ENCODE data around the gene THADA.

THADA gene

GRCh38 chr2:43444989-43445645 is 150.7 kb downstream of the THADA start:
- H3K36me3 ChIP-seq: peaks cover 5% of the 10 kb centered on the region; the same call in 1 of the 2 replicates
- H3K9me3 ChIP-seq (ENCODE audit: severe bottlenecking): no peaks in the 10 kb centered on the region
- no peak overlapping the region for H3K27ac ChIP-seq
- H3K4me3 ChIP-seq (ENCODE audit: low read depth, low read length): no peak overlapping the region
- no peak for DNase-seq
- no peak for TF ChIP-seq CTCF (IDR thresholded peaks at IDR 0.05; ENCODE audit: low read depth, low read length)
- H3K27me3 ChIP-seq (ENCODE audit: insufficient read depth, low read depth, severe bottlenecking): no peaks in the 10 kb centered on the region

- Histone ChIP-seq H3K4me3 (ENCODE audit: low read depth, low read length) (no peak overlapping the region), H3K9me3 (ENCODE audit: severe bottlenecking) (no peaks in the 10 kb centered on the region), H3K36me3 (peaks cover 5% of the 10 kb centered on the region; the same call in 1 of the 2 replicates), H3K27me3 (ENCODE audit: insufficient read depth, low read depth, severe bottlenecking) (no peaks in the 10 kb centered on the region), H3K27ac (no peak overlapping the region)
- DNase-seq: no peak
- TF ChIP-seq CTCF (IDR thresholded peaks at IDR 0.05; ENCODE audit: low read depth, low read length): no peak
These were observed 152.6 kb downstream of the THADA start for GRCh38 chr2:43443282-43443681.

DNA sequence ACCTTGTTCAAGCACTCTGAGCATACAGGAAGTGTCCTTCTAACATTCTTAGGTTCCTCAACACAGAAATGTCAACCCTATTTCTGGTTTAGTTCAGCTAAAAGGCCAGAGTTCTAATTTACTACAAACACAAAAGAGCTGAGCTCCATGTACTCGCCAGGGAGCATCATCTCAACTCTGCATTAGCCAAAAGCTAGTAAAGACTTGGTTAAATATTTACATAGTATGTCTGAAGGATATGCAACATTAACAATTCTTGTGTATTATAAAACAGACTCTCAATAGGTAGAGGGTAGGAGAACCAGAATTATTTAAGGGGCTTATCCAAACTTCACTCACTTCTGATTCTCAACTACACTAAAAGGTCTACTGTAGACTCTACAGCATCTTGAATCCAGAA is 154.6 kb downstream of the THADA start:
- Histone ChIP-seq H3K4me3 (ENCODE audit: low read depth, low read length) (no peak overlapping the region), H3K27me3 (ENCODE audit: insufficient read depth, low read depth, severe bottlenecking) (no peaks in the 10 kb centered on the region), H3K27ac (no peak overlapping the region), H3K9me3 (ENCODE audit: severe bottlenecking) (no peaks in the 10 kb centered on the region), H3K36me3 (no peaks in the 10 kb centered on the region; the same call in 1 of the 2 replicates)
- no peak for TF ChIP-seq CTCF (IDR thresholded peaks at IDR 0.05; ENCODE audit: low read depth, low read length)
- no peak for DNase-seq

DNA sequence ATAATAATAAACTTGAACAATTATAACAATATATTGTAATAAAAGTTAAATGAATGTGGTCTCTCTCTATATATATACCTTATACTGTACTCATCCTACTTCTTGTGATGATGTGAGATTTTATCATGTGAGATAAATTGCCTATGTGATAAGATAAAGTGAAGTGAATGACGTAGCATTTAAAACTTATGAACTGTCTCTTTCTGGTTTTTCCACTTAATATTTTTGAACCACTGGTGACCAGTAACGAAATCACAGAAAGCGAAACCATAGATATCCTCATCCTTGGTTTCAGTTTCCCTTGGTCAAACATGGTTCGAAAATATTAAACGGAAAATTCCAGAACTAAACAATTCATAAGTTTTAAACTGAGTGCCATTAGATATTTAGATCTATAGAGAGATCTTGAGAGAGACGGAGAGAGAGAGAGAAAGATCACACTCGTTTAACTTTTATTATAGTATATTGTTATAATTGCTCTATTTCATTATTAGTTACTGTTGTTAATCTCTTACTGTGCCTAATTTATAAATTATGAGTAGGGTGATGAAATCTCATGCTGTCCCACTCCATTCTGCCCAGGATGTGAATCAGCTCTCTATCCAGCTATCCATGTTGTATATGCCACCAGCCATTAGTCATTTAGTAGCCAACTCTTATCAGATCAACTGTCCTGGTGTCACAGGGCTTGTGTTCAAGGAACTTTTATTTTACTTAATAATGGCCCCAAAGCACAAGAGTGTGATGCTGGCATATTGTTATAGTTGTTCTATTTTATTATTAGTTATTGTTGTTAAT is 156.8 kb downstream of the THADA start:
- TF ChIP-seq CTCF (IDR thresholded peaks at IDR 0.05; ENCODE audit: low read depth, low read length): no peak
- H3K27ac ChIP-seq: no peak overlapping the region
- H3K36me3 ChIP-seq: 0 out of 2 replicates have a peak, but pooled peaks cover 3% of the 10 kb centered on the region
- DNase-seq: no peak
- H3K27me3 ChIP-seq (ENCODE audit: insufficient read depth, low read depth, severe bottlenecking): no peaks in the 10 kb centered on the region
- no peak overlapping the region for H3K4me3 ChIP-seq (ENCODE audit: low read depth, low read length)
- H3K9me3 ChIP-seq (ENCODE audit: severe bottlenecking): no peaks in the 10 kb centered on the region

DNA sequence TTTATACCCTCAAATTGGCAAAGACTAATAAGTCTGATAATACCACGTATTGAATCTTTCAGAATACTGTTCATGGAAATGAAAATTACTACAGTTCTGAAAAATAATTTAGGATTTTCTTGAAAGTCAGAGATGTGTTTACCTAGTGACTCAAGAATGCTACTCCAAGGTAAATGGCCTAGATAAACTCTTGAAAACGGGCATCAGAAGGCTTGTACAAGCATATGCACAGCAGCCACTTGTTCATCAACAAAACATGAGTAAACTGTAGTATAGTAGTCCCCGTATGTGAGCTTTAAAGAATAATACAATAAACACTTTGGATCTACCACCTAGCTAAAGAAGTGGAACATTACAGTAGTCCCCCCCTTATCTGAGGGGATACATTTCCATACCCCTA is 157.5 kb downstream of the THADA start:
- H3K27me3 ChIP-seq (ENCODE audit: insufficient read depth, low read depth, severe bottlenecking): no peaks in the 10 kb centered on the region
- H3K27ac ChIP-seq: no peak overlapping the region
- no peaks in the 10 kb centered on the region for H3K9me3 ChIP-seq (ENCODE audit: severe bottlenecking)
- 0 out of 2 replicates have a peak, but pooled peaks cover 3% of the 10 kb centered on the region for H3K36me3 ChIP-seq
- DNase-seq: no peak
- H3K4me3 ChIP-seq (ENCODE audit: low read depth, low read length): no peak overlapping the region
- no peak for TF ChIP-seq CTCF (IDR thresholded peaks at IDR 0.05; ENCODE audit: low read depth, low read length)

Measured in WERI-Rb-1 (cell line).